Epidermal melanocyte (primary cell): Measurements from ENCODE around the gene MKX.

Experiments
- DNase-seq: peaks from one replicate; pipeline ENCODE4 v3.0.0; 2011; ENCODE audit warnings: low spot score; ENCODE audit not compliant: insufficient read length

The MKX gene

GRCh38 chr10:27655296-27655695 is 90.3 kb downstream of the MKX start:
- no peak for DNase-seq

DNA sequence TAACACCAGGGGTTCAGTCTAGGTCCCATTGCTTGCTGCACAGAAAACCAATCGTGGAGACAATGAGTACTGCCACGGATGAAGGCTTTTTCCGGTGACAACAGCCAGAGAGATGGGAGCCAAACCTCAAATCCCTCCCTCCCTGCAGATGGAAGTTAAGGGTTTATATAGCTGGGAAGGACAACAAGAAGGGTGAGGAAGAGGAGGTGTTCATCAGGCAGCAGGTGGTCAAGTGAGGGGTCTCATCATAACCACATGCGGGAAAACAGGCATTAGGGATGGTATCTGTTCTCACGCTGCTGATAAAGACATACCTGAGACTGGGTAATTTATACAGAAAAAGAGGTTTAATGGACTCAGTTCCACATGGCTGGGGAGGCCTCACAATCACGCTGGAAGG is 91.3 kb downstream of the MKX start:
- DNase-seq = no peak

DNA sequence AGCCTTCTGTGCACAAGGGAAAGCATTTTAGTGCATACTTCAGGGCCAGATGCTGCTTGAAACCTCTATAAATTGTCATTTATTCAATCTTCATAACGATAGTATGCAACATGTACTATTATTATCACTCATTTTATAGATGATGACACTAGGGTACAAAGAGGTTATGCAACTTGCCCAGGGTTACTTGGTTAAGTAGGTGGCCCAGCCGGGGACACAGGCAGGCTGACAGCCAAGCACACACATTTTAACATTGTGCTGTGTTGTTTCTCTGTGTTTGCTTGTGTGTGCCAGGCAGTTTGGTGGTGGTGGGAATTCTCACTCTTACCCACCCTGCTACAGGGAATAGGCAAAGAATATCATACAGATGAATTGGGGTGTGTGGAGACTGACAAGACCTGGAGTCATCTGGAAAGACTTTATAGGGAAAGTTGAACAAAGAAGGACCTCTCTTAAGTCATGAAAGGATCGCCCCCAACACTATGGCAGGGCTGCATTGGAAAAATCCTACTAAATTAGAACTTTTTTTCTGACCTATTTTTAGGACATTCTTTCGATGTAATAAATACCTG is 98.9 kb downstream of the MKX start:
- DNase-seq = no peak

- DNase-seq = no peak
These were observed 99.4 kb downstream of the MKX start for GRCh38 chr10:27646194-27646593.

GRCh38 chr10:27644307-27644939 is 101.2 kb downstream of the MKX start:
- no peak for DNase-seq

GRCh38 chr10:27643301-27643700 is 102.3 kb downstream of the MKX start:
- DNase-seq = no peak

DNA sequence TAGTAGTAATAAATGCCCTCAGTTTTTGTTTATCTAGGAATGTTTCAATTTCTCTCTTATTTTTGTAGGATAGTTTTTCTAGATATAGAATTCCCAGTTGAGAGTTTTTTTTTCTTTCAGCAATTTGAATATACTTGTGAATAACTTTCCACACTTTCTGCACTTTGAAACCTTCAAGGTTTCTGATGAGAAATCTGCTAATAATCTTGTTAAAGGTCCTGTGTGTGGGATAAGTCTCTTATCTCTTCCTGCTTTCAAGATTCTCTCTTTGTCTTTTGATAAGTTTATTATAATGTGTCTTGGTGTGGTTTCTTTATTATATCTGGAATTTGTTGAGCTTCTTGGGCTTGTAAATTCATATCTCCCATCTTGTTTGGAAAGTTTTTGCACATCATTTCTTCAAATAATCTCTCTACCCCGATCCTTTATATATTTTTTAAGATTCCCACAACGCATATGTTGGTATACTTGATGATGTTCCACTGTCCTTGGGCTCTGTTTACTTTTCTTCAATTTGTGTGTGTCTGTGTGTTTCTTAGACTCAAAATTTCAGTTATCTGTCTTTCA is 103.5 kb downstream of the MKX start:
- DNase-seq = no peak

GRCh38 chr10:27638071-27638750 is 107.4 kb downstream of the MKX start:
- DNase-seq = no peak

GRCh38 chr10:27637601-27638000 is 108.0 kb downstream of the MKX start:
- DNase-seq = no peak

- DNase-seq = no peak
These were observed 108.8 kb downstream of the MKX start for GRCh38 chr10:27636816-27637215.

DNA sequence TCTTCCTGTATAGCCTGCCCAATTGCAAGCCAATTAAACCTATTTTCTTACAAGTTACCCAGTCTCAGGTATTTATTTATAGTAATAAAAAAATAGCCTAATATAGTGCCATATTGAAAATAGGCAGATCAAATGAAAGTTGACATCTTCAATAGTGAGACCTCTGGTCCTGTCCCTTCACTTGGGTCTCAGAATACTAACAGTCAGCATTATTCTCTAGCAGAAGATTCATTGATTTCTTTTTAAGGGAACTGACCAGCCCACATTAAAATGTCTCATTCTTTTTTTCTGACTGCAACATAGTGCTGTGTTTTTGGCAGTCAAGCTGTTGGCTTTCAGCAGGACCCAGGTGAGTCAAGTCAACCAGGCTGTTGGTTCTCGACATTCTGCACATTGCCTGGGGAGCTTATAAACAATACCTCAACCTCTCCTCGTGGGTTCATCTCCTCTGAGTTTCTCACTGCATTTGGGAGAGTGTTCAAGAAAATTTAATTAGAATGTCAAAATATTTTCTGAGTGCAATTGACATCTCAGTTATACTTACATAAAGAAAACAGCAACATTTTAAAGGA is 109.8 kb downstream of the MKX start:
- DNase-seq = no peak

DNA sequence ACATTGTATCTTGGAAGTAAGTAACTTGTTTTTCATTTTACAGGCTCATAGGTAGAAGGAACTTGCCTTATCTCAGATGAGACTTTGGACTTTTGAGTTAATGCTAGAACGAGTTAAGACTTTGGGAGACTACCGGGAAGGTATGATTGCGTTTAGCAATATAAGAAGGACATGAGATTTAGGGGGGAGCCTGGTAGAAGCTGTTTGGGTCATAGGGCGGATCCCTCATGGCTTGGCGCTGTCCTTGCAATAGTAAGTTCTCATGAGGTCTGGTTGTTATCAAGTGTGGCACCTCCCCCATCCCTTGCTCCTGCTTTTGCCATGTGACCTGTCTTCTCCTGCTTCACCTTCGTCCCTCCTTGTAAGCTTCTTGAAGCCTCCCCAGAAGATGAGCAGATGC is 110.3 kb downstream of the MKX start:
- no peak for DNase-seq

- DNase-seq = no peak
These were observed 117.0 kb downstream of the MKX start for GRCh38 chr10:27628621-27629020.

- DNase-seq = no peak
These were observed 118.7 kb downstream of the MKX start for GRCh38 chr10:27626890-27627289.

GRCh38 chr10:27625452-27626211 is 120.0 kb downstream of the MKX start:
- DNase-seq = no peak

GRCh38 chr10:27624941-27625340 is 120.7 kb downstream of the MKX start:
- no peak for DNase-seq
